GM23338 (cell line): ENCODE results near the gene ERC1. TPM values are rescaled to one million over a fixed set of nuclear protein-coding genes. Genes with fewer than 3 reads are reported as not detected.

Source experiments
- ATAC-seq: fragments of 200-7000 bp; cut with Tn5 transposase; 3 replicates; pipeline ENCODE4 v1.9.1; 2020
- DNase-seq: peaks from one replicate; pipeline ENCODE4 v3.0.0-alpha.2; 2015; ENCODE audit warnings: low spot score
- H2AFZ ChIP-seq: fragments of 200-600 bp; sonication (generic); 2 replicates; pipeline ENCODE4 v1.8.0; 2016; ENCODE audit warnings: antibody characterized with exemption, mild to moderate bottlenecking, moderate library complexity
- H3F3A ChIP-seq: fragments of 200-600 bp; sonication (generic); replicated peaks from 2 replicates; pipeline ENCODE4 v1.8.0; 2017; ENCODE audit warnings: antibody characterized with exemption, mixed run types, low read depth
- H3K27ac ChIP-seq: fragments of 200-600 bp; sonication (generic); 2 replicates; pipeline ENCODE4 v1.6.1; 2016; ENCODE audit warnings: low read depth
- H3K27me3 ChIP-seq: fragments of 200-600 bp; sonication (generic); 2 replicates; pipeline ENCODE4 v1.8.0; 2016; ENCODE audit warnings: mild to moderate bottlenecking, mixed run types, moderate library complexity; ENCODE audit not compliant: insufficient read depth
- H3K36me3 ChIP-seq: fragments of 200-600 bp; sonication (generic); 2 replicates; pipeline ENCODE4 v1.8.0; 2016; ENCODE audit warnings: mild to moderate bottlenecking; ENCODE audit not compliant: insufficient read depth
- H3K4me1 ChIP-seq: fragments of 200-600 bp; sonication (generic); 2 replicates; pipeline ENCODE4 v1.8.0; 2016; ENCODE audit warnings: mild to moderate bottlenecking, moderate library complexity; ENCODE audit not compliant: insufficient read depth
- H3K4me2 ChIP-seq: fragments of 200-600 bp; sonication (generic); 2 replicates; pipeline ENCODE4 v1.7.1; 2017; ENCODE audit warnings: mixed run types
- H3K4me3 ChIP-seq: fragments of 200-600 bp; sonication (generic); 2 replicates; pipeline ENCODE4 v1.6.1; 2016; ENCODE audit warnings: mixed run types
- H3K79me2 ChIP-seq: fragments of 200-600 bp; sonication (generic); replicated peaks from 2 replicates; pipeline ENCODE4 v1.8.0; 2017; ENCODE audit warnings: mild to moderate bottlenecking; ENCODE audit not compliant: insufficient read depth
- H3K9me2 ChIP-seq: fragments of 200-600 bp; sonication (generic); 2 replicates; pipeline ENCODE4 v1.8.0; 2017; ENCODE audit not compliant: insufficient read depth
- H4K20me1 ChIP-seq: fragments of 200-600 bp; sonication (generic); replicated peaks from 2 replicates; pipeline ENCODE4 v1.8.0; 2017; ENCODE audit warnings: mild to moderate bottlenecking; ENCODE audit not compliant: insufficient read depth
- H3K27ac Mint-ChIP-seq: 2 replicates; pipeline ENCODE4 v1.8.0; 2020; ENCODE audit warnings: inconsistent platforms, mild to moderate bottlenecking, moderate library complexity, mixed read lengths
- H3K27me3 Mint-ChIP-seq: 3 replicates; pipeline ENCODE4 v1.8.0; 2022; ENCODE audit warnings: low read depth, mild to moderate bottlenecking, moderate library complexity, mixed read lengths, inconsistent platforms; ENCODE audit not compliant: insufficient read depth, poor library complexity
- H3K36me3 Mint-ChIP-seq: 3 replicates; pipeline ENCODE4 v1.8.0; 2021; ENCODE audit warnings: low read depth, mild to moderate bottlenecking, inconsistent platforms, moderate library complexity, mixed read lengths
- H3K4me1 Mint-ChIP-seq: 3 replicates; pipeline ENCODE4 v1.8.0; 2020; ENCODE audit warnings: mild to moderate bottlenecking, inconsistent platforms, mixed read lengths
- H3K4me3 Mint-ChIP-seq: 3 replicates; pipeline ENCODE4 v1.8.0; 2021; ENCODE audit warnings: moderate library complexity, mild to moderate bottlenecking, inconsistent platforms, mixed read lengths
- H3K9me3 Mint-ChIP-seq: 3 replicates; pipeline ENCODE4 v1.8.0; 2020; ENCODE audit warnings: moderate library complexity, mild to moderate bottlenecking, inconsistent platforms, mixed read lengths
- JUNB ChIP-seq: IDR thresholded peaks from one replicate; pipeline ENCODE4 v1.6.1; 2016; ENCODE audit warnings: antibody characterized with exemption; ENCODE audit not compliant: unreplicated experiment
- REST ChIP-seq: IDR thresholded peaks from one replicate; pipeline ENCODE4 v1.6.1; 2018; ENCODE audit warnings: antibody characterized with exemption; ENCODE audit not compliant: unreplicated experiment
- ZNF462 ChIP-seq: fragments of 250-450 bp; sonication (Bioruptor Pico); IDR thresholded peaks from 2 replicates; pipeline ENCODE4 v1.5.0; 2020; ENCODE audit warnings: mild to moderate bottlenecking, moderate library complexity
- polyA plus RNA-seq: library from polyadenylated mRNA; unstranded; fragments of >200 nt; fragmentation: Nextera tagmentation; extraction: Ambion mirVana; gene quantifications from 2 replicates; pipeline ENCODE4 v1.2.1, GENCODE V29; 2016
- total RNA-seq: library from RNA; depleted of rRNA; stranded (reverse); fragments of >200 nt; shearing (Covaris generic); gene quantifications from 2 replicates; pipeline ENCODE4 v1.2.3, GENCODE V29; 2014

ERC1 gene
- total and polyA plus RNA-seq, 2 experiments from 2014 or later = 28.1 to 35.3 TPM

DNA sequence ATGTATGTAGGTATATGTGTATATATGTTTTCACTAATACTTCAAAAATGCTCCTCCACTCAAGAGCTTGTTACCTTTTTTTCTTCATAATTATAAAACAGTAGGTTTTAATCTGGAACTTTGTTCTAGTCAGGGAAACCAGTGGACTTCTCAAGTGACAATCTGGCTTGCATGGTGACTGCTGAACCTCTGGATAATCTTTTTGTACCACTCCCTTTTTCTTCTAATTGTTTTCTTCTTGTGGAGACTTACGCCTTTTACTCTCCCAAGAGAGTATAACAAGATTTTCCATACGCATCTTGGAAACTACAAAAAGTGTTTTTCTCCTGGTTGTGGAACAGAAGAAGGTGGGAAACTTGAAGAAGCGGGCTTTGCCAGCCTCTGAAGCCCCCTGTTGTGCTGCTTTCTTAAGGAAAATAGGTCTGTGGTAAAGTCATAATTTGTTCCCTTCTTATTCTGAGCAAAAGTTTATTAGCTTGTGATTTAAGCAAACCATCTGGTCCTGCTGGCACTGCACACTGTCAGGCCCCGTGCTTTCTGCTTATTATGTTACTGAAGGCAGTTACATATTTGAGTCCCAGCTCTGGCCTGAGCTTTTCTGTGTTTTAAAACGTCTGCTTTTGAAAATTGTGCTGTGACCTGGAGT, 291.8 kb downstream of the ERC1 start (continued):
- no peak for TF ChIP-seq REST

- TF ChIP-seq ZNF462 (no peak), JUNB (no peak)
- no peak overlapping the region for H3K4me2 ChIP-seq
- no peaks in the 10 kb centered on the region for H3F3A ChIP-seq
- Mint-ChIP-seq H3K36me3 (no peaks in the 10 kb centered on the region), H3K9me3 (no peaks in the 10 kb centered on the region), H3K4me3 (no peak overlapping the region), H3K27ac (no peak overlapping the region; the same call in 1 of the 2 replicates), H3K4me1 (peaks cover 10% of the 10 kb centered on the region; the same call in 2 of the 3 replicates), H3K27me3 (no peaks in the 10 kb centered on the region)
- no peaks in the 10 kb centered on the region for H3K27me3 ChIP-seq
- H3K4me3 ChIP-seq = no peak overlapping the region
- H3K36me3 ChIP-seq = no peaks in the 10 kb centered on the region
- H4K20me1 ChIP-seq = no peaks in the 10 kb centered on the region
- no peak overlapping the region for H3K27ac ChIP-seq
- DNase-seq (no peak), ATAC-seq (no peak)
- no peaks in the 10 kb centered on the region for H3K79me2 ChIP-seq
- H3K4me1 ChIP-seq = peaks cover 6% of the 10 kb centered on the region; the same call in 1 of the 2 replicates
- H3K9me2 ChIP-seq = no peaks in the 10 kb centered on the region
- H2AFZ ChIP-seq = no peak overlapping the region
Observed at GRCh38 chr12:1283316-1283715, 292.3 kb downstream of the ERC1 start.
